Peyer's patch (tissue), 4 donors: ENCODE data around the gene CCDC78. TPM values are rescaled to one million over a fixed set of nuclear protein-coding genes. Genes with fewer than 3 reads are reported as not detected.
A peak's percentile ranks its signal among the peaks of the same experiment; 100 is the strongest.

Experiments used
- DNase-seq, 3 donors: peaks; one replicate each; pipeline ENCODE4 v3.0.0-alpha.2; 2017 to 2019
- H3K27ac ChIP-seq, 4 donors: fragments of 200-600 bp; sonication (generic); one replicate each; pipeline ENCODE4 v1.5.1; 2016 to 2019
- H3K27me3 ChIP-seq, 2 donors: fragments of 200-600 bp; sonication (generic); one replicate each; pipeline ENCODE4 v1.5.1; 2019
- H3K36me3 ChIP-seq, 3 donors: fragments of 200-600 bp; sonication (generic); one replicate each; pipeline ENCODE4 v1.5.1; 2016 to 2019
- H3K4me1 ChIP-seq, 4 donors: fragments of 200-600 bp; sonication (generic); one replicate each; pipeline ENCODE4 v1.5.1; 2016 to 2019
- H3K4me3 ChIP-seq, 4 donors: fragments of 200-600 bp; sonication (generic); 1 replicate in 3 of 4; 2 replicates in 1 of 4; pipeline ENCODE4 v1.5.1; 2016 to 2019; ENCODE audit warnings: mild to moderate bottlenecking in 1 of 4
- H3K9me3 ChIP-seq, 4 donors: fragments of 200-600 bp; sonication (generic); one replicate each; pipeline ENCODE4 v1.5.1; 2016 to 2019; ENCODE audit warnings: mild to moderate bottlenecking in 1 of 4
- CTCF ChIP-seq, 6 experiments: fragments of 450-650 bp in 4 of 6; fragments of 200-600 bp in 2 of 6; sonication (generic) in 1 of 6; IDR thresholded peaks; one replicate each; pipeline ENCODE4 v1.5.1; 2017 to 2019; ENCODE audit warnings: antibody characterized with exemption in 6 of 6, mild to moderate bottlenecking in 3 of 6, moderate library complexity in 1 of 6
- POLR2A ChIP-seq, 2 donors: fragments of 450-650 bp; IDR thresholded peaks; one replicate each; pipeline ENCODE4 v1.5.1; 2017; ENCODE audit warnings: antibody characterized with exemption in 2 of 2, mild to moderate bottlenecking in 2 of 2, moderate library complexity in 2 of 2
- small RNA-seq, 2 donors: library from RNA; depleted of rRNA; stranded (forward); fragments of <200 nt; gene quantifications; one replicate each; pipeline ENCODE3, GENCODE V24; 2016
- total RNA-seq, 4 donors: library from RNA; depleted of rRNA; stranded (reverse); fragments of >200 nt; gene quantifications; one replicate each; pipeline ENCODE4 v1.1.0, GENCODE V29; 2016

The CCDC78 gene
- total RNA-seq, 4 donors from 2014 or later, result 2.1 to 13.2 (median 6.3) TPM

GRCh38 chr16:674968-675883 lies 51.0 kb downstream of the CCDC78 start, which contains the start of gene RHBDL1:
Gene RHBDL1, plus strand, starts transcription at chr16:675671. Its CDS starts 120 bp downstream, at chr16:675791.
- Histone ChIP-seq H3K4me1 (peaks cover 12 to 35% (median 24%) of the 10 kb centered on the region in 4 donors), H3K27me3 (no peaks in the 10 kb centered on the region), H3K9me3 (no peaks in the 10 kb centered on the region), H3K27ac (peak within 1 kb of the TSS in 1 of 4 donors; percentile 57), H3K4me3 (peak within 1 kb of the TSS; percentile 15 to 64 (median 36)), H3K36me3 (peaks cover 0 to 40% (median 0%) of the 10 kb centered on the region in 3 donors)
- no peak for DNase-seq
- no peak for TF ChIP-seq CTCF (IDR thresholded peaks at IDR 0.05)
- no peak for TF ChIP-seq POLR2A (IDR thresholded peaks at IDR 0.05)

- peaks cover 12 to 37% (median 22%) of the 10 kb centered on the region in 4 donors for H3K4me1 ChIP-seq
- DNase-seq, result no peak
- no peak for TF ChIP-seq POLR2A (IDR thresholded peaks at IDR 0.05)
- no peak for TF ChIP-seq CTCF (IDR thresholded peaks at IDR 0.05)
- H3K9me3 ChIP-seq, result no peaks in the 10 kb centered on the region
- H3K36me3 ChIP-seq, result peaks cover 0 to 49% (median 0%) of the 10 kb centered on the region in 3 donors
- no peak overlapping the region for H3K27ac ChIP-seq
- H3K4me3 ChIP-seq, result no peak overlapping the region
- no peaks in the 10 kb centered on the region for H3K27me3 ChIP-seq
These were observed 51.9 kb downstream of the CCDC78 start for GRCh38 chr16:674214-674881.

GRCh38 chr16:673399-673991 lies 52.7 kb downstream of the CCDC78 start:
- H3K4me1 ChIP-seq, result peaks cover 13 to 43% (median 23%) of the 10 kb centered on the region in 4 donors
- H3K9me3 ChIP-seq, result no peaks in the 10 kb centered on the region
- no peak overlapping the region for H3K27ac ChIP-seq
- H3K27me3 ChIP-seq, result no peaks in the 10 kb centered on the region
- TF ChIP-seq POLR2A (IDR thresholded peaks at IDR 0.05), result no peak
- no peak for TF ChIP-seq CTCF (IDR thresholded peaks at IDR 0.05)
- no peak overlapping the region for H3K4me3 ChIP-seq
- peaks cover 0 to 50% (median 0%) of the 10 kb centered on the region in 3 donors for H3K36me3 ChIP-seq
- no peak for DNase-seq

GRCh38 chr16:672851-673250 lies 53.4 kb downstream of the CCDC78 start:
- H3K4me1 ChIP-seq, result peaks cover 13 to 43% (median 22%) of the 10 kb centered on the region in 4 donors
- no peak for DNase-seq
- no peak overlapping the region for H3K4me3 ChIP-seq
- H3K36me3 ChIP-seq, result peaks cover 0 to 50% (median 0%) of the 10 kb centered on the region in 3 donors
- H3K27me3 ChIP-seq, result no peaks in the 10 kb centered on the region
- H3K9me3 ChIP-seq, result no peaks in the 10 kb centered on the region
- no peak overlapping the region for H3K27ac ChIP-seq
- TF ChIP-seq CTCF (IDR thresholded peaks at IDR 0.05), result no peak
- TF ChIP-seq POLR2A (IDR thresholded peaks at IDR 0.05), result no peak

Small RNA genes lying within 50 kb of the gene (small RNA-seq; reads per million reads assigned to genes)
- gene MIR662, result 0 reads per million in 2 donors

Other genes starting within 250 kb of the CCDC78 start
- gene CAPN15, start 198.7 kb downstream of the CCDC78 start, total RNA-seq, result 100 to 1,000 TPM in 3 of 4 donors, 10 to 100 TPM in 1; 50.3 to 249 (median 167) TPM
- gene PRR35, start 166.0 kb downstream of the CCDC78 start, total RNA-seq, result not detected
- 10 to 100 TPM in 1 of 4 donors, 1 to 10 TPM in 3; 1.2 to 17.3 (median 1.5) TPM for gene NHLRC4, start 159.4 kb downstream of the CCDC78 start, total RNA-seq
- gene PIGQ, start 156.5 kb downstream of the CCDC78 start, total RNA-seq, result 10 to 100 TPM; 33.1 to 65.6 (median 55.2) TPM
- gene RAB40C, start 136.4 kb downstream of the CCDC78 start, total RNA-seq, result 10 to 100 TPM; 27.2 to 83.6 (median 62.7) TPM
- 1 to 10 TPM; 2.5 to 6.2 (median 3.8) TPM for gene WFIKKN1, start 95.5 kb downstream of the CCDC78 start, total RNA-seq
- 100 to 1,000 TPM in 1 of 4 donors, 10 to 100 TPM in 3; 44.5 to 153 (median 60.2) TPM for gene METTL26, start 90.1 kb downstream of the CCDC78 start, total RNA-seq
- gene MCRIP2, start 84.6 kb downstream of the CCDC78 start, total RNA-seq, result 100 to 1,000 TPM; 114 to 260 (median 222) TPM
- 100 to 1,000 TPM in 2 of 4 donors, 10 to 100 TPM in 2; 29.8 to 154 (median 73.6) TPM for gene WDR90, start 77.1 kb downstream of the CCDC78 start, total RNA-seq
- gene RHOT2, start 58.3 kb downstream of the CCDC78 start, total RNA-seq, result 100 to 1,000 TPM; 110 to 416 (median 239) TPM
- gene RHBDL1, start 50.8 kb downstream of the CCDC78 start, total RNA-seq, result 10 to 100 TPM in 2 of 4 donors, 1 to 10 TPM in 2; 4.1 to 13.6 (median 9.9) TPM
- 100 to 1,000 TPM in 3 of 4 donors, 10 to 100 TPM in 1; 96.0 to 291 (median 107) TPM for gene STUB1, start 46.0 kb downstream of the CCDC78 start, total RNA-seq
- 10 to 100 TPM; 45.6 to 56.1 (median 51.9) TPM for gene JMJD8, start 42.1 kb downstream of the CCDC78 start, total RNA-seq
- gene WDR24, start 36.0 kb downstream of the CCDC78 start, total RNA-seq, result 10 to 100 TPM in 3 of 4 donors, 1 to 10 TPM in 1; 8.3 to 20.4 (median 15.4) TPM
- gene FBXL16, start 20.6 kb downstream of the CCDC78 start, total RNA-seq, result 1 to 10 TPM; 1.4 to 2.5 (median 1.9) TPM
- 10 to 100 TPM in 2 of 4 donors, 1 to 10 TPM in 2; 4.0 to 33.8 (median 8.9) TPM for gene METRN, start 11.3 kb downstream of the CCDC78 start, total RNA-seq
- gene ANTKMT, start 5.3 kb downstream of the CCDC78 start, total RNA-seq, result 10 to 100 TPM; 52.8 to 93.9 (median 72.0) TPM
- 10 to 100 TPM in 1 of 4 donors, 1 to 10 TPM in 2, under 1 TPM in 1; 0.53 to 42.9 (median 3.4) TPM for gene HAGHL, start 663 bp upstream of the CCDC78 start, total RNA-seq
- gene CIAO3, start 14.6 kb upstream of the CCDC78 start, total RNA-seq, result 100 to 1,000 TPM in 2 of 4 donors, 10 to 100 TPM in 2; 73.4 to 164 (median 117) TPM
- gene MSLN, start 34.3 kb upstream of the CCDC78 start, total RNA-seq, result 1 to 10 TPM in 3 of 4 donors, not detected in 1; 2.6 to 7.7 (median 5.4) TPM
- 10 to 100 TPM; 31.0 to 42.1 (median 37.4) TPM for gene RPUSD1, start 61.9 kb upstream of the CCDC78 start, total RNA-seq
- gene CHTF18, start 62.2 kb upstream of the CCDC78 start, total RNA-seq, result 10 to 100 TPM; 12.1 to 91.6 (median 19.0) TPM
- gene GNG13, start 74.3 kb upstream of the CCDC78 start, total RNA-seq, result 1 to 10 TPM in 1 of 4 donors, not detected in 3; 1.9 TPM
- 10 to 100 TPM; 16.3 to 85.4 (median 54.6) TPM for gene LMF1, start 244.5 kb upstream of the CCDC78 start, total RNA-seq